ENCODE results near the gene RNF217. TPM values are rescaled to one million over a fixed set of nuclear protein-coding genes. Genes with fewer than 3 reads are reported as not detected.
"Not testable (repeated sequence)": the region's sequence is repeated elsewhere in the genome, so short reads cannot be mapped to it uniquely, and the experiment has no call there.

RNF217 gene
- 1 to 10 TPM in 1 of 2 experiments, under 1 TPM in 1; 0.08 to 1.0 TPM for total RNA-seq

- POLR2A ChIA-PET = no interaction called here
- Mint-ChIP-seq H3K27me3 (peaks cover 60% of the 10 kb centered on the region), H3K4me3 (peak within 1 kb of the TSS; percentile 74), H3K27ac (no peak within 1 kb of the TSS), H3K36me3 (peaks cover 2% of the 10 kb centered on the region), H3K4me1 (peaks cover 10% of the 10 kb centered on the region), H3K9me3 (peaks cover 1% of the 10 kb centered on the region)
- peak; percentile 54 for ATAC-seq (ENCODE audit: low read depth)
- DNase-seq = peak; percentile 44
Observed at GRCh38 chr6:124961777-124962638, at the start of gene RNF217. Gene RNF217, plus strand, starts transcription at chr6:124962437. Its CDS starts 108 bp downstream, at chr6:124962545.

GRCh38 chr6:124913056-124913455, 49.2 kb upstream of the RNF217 start:
- H3K4me3 Mint-ChIP-seq = no peak overlapping the region
- H3K27ac Mint-ChIP-seq = no peak overlapping the region
- ATAC-seq (ENCODE audit: low read depth) (no peak), DNase-seq (no peak)
- no peaks in the 10 kb centered on the region for H3K9me3 Mint-ChIP-seq
- H3K27me3 Mint-ChIP-seq = peaks cover 2% of the 10 kb centered on the region
- no peaks in the 10 kb centered on the region for H3K36me3 Mint-ChIP-seq
- no peaks in the 10 kb centered on the region for H3K4me1 Mint-ChIP-seq
- POLR2A ChIA-PET = no interaction called here

- Mint-ChIP-seq H3K36me3 (peaks cover 2% of the 10 kb centered on the region), H3K4me3 (no peak overlapping the region), H3K27ac (no peak overlapping the region), H3K4me1 (no peaks in the 10 kb centered on the region), H3K9me3 (peaks cover 8% of the 10 kb centered on the region), H3K27me3 (no peaks in the 10 kb centered on the region)
- POLR2A ChIA-PET = no interaction called here
- ATAC-seq (ENCODE audit: low read depth) = no peak
- no peak for DNase-seq
Observed at GRCh38 chr6:124917769-124918168, 44.5 kb upstream of the RNF217 start.

GRCh38 chr6:124919703-124920102, 42.5 kb upstream of the RNF217 start:
- DNase-seq; H3K4me3 Mint-ChIP-seq; H3K27me3 Mint-ChIP-seq; ATAC-seq (ENCODE audit: low read depth); H3K27ac Mint-ChIP-seq; POLR2A ChIA-PET; H3K36me3 Mint-ChIP-seq; H3K4me1 Mint-ChIP-seq: not testable (repeated sequence)
- H3K9me3 Mint-ChIP-seq = peaks cover 11% of the 10 kb centered on the region

GRCh38 chr6:124924333-124924759, 37.9 kb upstream of the RNF217 start:
- H3K9me3 Mint-ChIP-seq = peaks cover 11% of the 10 kb centered on the region
- POLR2A ChIA-PET = no interaction called here

GRCh38 chr6:124926435-124926834, 35.8 kb upstream of the RNF217 start:
- H3K9me3 Mint-ChIP-seq = peaks cover 5% of the 10 kb centered on the region
- POLR2A ChIA-PET = no interaction called here

More at GRCh38 chr6:124924333-124924759, 37.9 kb upstream of the RNF217 start:
- no peak for DNase-seq
- Mint-ChIP-seq H3K27me3 (no peaks in the 10 kb centered on the region), H3K4me3 (no peak overlapping the region), H3K27ac (no peak overlapping the region), H3K4me1 (no peaks in the 10 kb centered on the region), H3K36me3 (peaks cover 2% of the 10 kb centered on the region)
- no peak for ATAC-seq (ENCODE audit: low read depth)

GRCh38 chr6:124927806-124928205, 34.4 kb upstream of the RNF217 start:
- no peak overlapping the region for H3K27ac Mint-ChIP-seq
- no peak overlapping the region for H3K4me3 Mint-ChIP-seq
- no peaks in the 10 kb centered on the region for H3K36me3 Mint-ChIP-seq
- H3K9me3 Mint-ChIP-seq = peaks cover 2% of the 10 kb centered on the region
- H3K4me1 Mint-ChIP-seq = no peaks in the 10 kb centered on the region
- no peak for ATAC-seq (ENCODE audit: low read depth)
- POLR2A ChIA-PET = no interaction called here
- H3K27me3 Mint-ChIP-seq = no peaks in the 10 kb centered on the region
- no peak for DNase-seq

More at GRCh38 chr6:124926435-124926834, 35.8 kb upstream of the RNF217 start:
- no peaks in the 10 kb centered on the region for H3K27me3 Mint-ChIP-seq
- DNase-seq (no peak), ATAC-seq (ENCODE audit: low read depth) (no peak)
- H3K36me3 Mint-ChIP-seq = peaks cover 2% of the 10 kb centered on the region
- H3K4me3 Mint-ChIP-seq = no peak overlapping the region
- H3K27ac Mint-ChIP-seq = no peak overlapping the region
- no peaks in the 10 kb centered on the region for H3K4me1 Mint-ChIP-seq

- Mint-ChIP-seq H3K27ac (no peak overlapping the region), H3K4me3 (no peak overlapping the region), H3K36me3 (no peaks in the 10 kb centered on the region), H3K27me3 (peaks cover 2% of the 10 kb centered on the region), H3K9me3 (no peaks in the 10 kb centered on the region), H3K4me1 (no peaks in the 10 kb centered on the region)
- DNase-seq (no peak), ATAC-seq (ENCODE audit: low read depth) (no peak)
- POLR2A ChIA-PET = no interaction called here
Observed at GRCh38 chr6:124928851-124929250, 33.4 kb upstream of the RNF217 start.

GRCh38 chr6:124937645-124938044, 24.6 kb upstream of the RNF217 start:
- Mint-ChIP-seq H3K36me3 (no peaks in the 10 kb centered on the region), H3K4me1 (no peaks in the 10 kb centered on the region), H3K4me3 (no peak overlapping the region), H3K27ac (no peak overlapping the region), H3K9me3 (peaks cover 2% of the 10 kb centered on the region), H3K27me3 (peaks cover 4% of the 10 kb centered on the region)
- DNase-seq (no peak), ATAC-seq (ENCODE audit: low read depth) (no peak)
- POLR2A ChIA-PET = no interaction called here

GRCh38 chr6:124941259-124941658, 21.0 kb upstream of the RNF217 start:
- H3K27me3 Mint-ChIP-seq = peaks cover 2% of the 10 kb centered on the region
- DNase-seq (no peak), ATAC-seq (ENCODE audit: low read depth) (no peak)
- no peak overlapping the region for H3K27ac Mint-ChIP-seq
- no peak overlapping the region for H3K4me3 Mint-ChIP-seq
- H3K4me1 Mint-ChIP-seq = no peaks in the 10 kb centered on the region
- H3K36me3 Mint-ChIP-seq = no peaks in the 10 kb centered on the region
- H3K9me3 Mint-ChIP-seq = no peaks in the 10 kb centered on the region
- POLR2A ChIA-PET = no interaction called here

GRCh38 chr6:124943658-124944057, 18.6 kb upstream of the RNF217 start:
- POLR2A ChIA-PET = no interaction called here
- H3K36me3 Mint-ChIP-seq = no peaks in the 10 kb centered on the region
- H3K27ac Mint-ChIP-seq = no peak overlapping the region
- ATAC-seq (ENCODE audit: low read depth) = no peak
- no peak overlapping the region for H3K4me3 Mint-ChIP-seq
- H3K27me3 Mint-ChIP-seq = peaks cover 4% of the 10 kb centered on the region
- DNase-seq = no peak
- no peaks in the 10 kb centered on the region for H3K9me3 Mint-ChIP-seq
- no peaks in the 10 kb centered on the region for H3K4me1 Mint-ChIP-seq

GRCh38 chr6:124947971-124948451, 14.2 kb upstream of the RNF217 start:
- POLR2A ChIA-PET = no interaction called here
- Mint-ChIP-seq H3K4me1 (no peaks in the 10 kb centered on the region), H3K4me3 (no peak overlapping the region), H3K27me3 (peaks cover 7% of the 10 kb centered on the region), H3K27ac (no peak overlapping the region), H3K36me3 (no peaks in the 10 kb centered on the region), H3K9me3 (no peaks in the 10 kb centered on the region)
- no peak for ATAC-seq (ENCODE audit: low read depth)
- no peak for DNase-seq

GRCh38 chr6:124949706-124950105, 12.5 kb upstream of the RNF217 start:
- no peak overlapping the region for H3K27ac Mint-ChIP-seq
- H3K4me1 Mint-ChIP-seq = no peaks in the 10 kb centered on the region
- no peaks in the 10 kb centered on the region for H3K9me3 Mint-ChIP-seq
- no peak for DNase-seq
- POLR2A ChIA-PET = no interaction called here
- ATAC-seq (ENCODE audit: low read depth) = no peak
- no peaks in the 10 kb centered on the region for H3K36me3 Mint-ChIP-seq
- H3K4me3 Mint-ChIP-seq = no peak overlapping the region
- H3K27me3 Mint-ChIP-seq = peaks cover 7% of the 10 kb centered on the region

GRCh38 chr6:124953808-124954207, 8.4 kb upstream of the RNF217 start:
- Mint-ChIP-seq H3K36me3 (no peaks in the 10 kb centered on the region), H3K27ac (no peak overlapping the region), H3K4me1 (no peaks in the 10 kb centered on the region), H3K27me3 (peaks cover 20% of the 10 kb centered on the region), H3K9me3 (no peaks in the 10 kb centered on the region), H3K4me3 (no peak overlapping the region)
- ATAC-seq (ENCODE audit: low read depth) = no peak
- POLR2A ChIA-PET = no interaction called here
- DNase-seq = no peak

All from activated naive CD8-positive, alpha-beta T cell treated with anti-CD3 and anti-CD28 coated beads, Interleukin-2, amount 10 ng/mL, durations not matched to agents 7 days and 5 days (primary cell).